Erythroblast (primary cell): ENCODE results near the gene CEP68.

Source experiments
- GATA1 ChIP-seq: IDR thresholded peaks from 2 replicates; pipeline ENCODE4 v1.6.1; 2011; ENCODE audit warnings: low read depth, mild to moderate bottlenecking, control low read depth, low read length, moderate library complexity
- POLR2A ChIP-seq: IDR thresholded peaks from 2 replicates; pipeline ENCODE4 v1.6.1; 2011; ENCODE audit warnings: mild to moderate bottlenecking, low read length

- TF ChIP-seq POLR2A (no peak), GATA1 (no peak)
Measured at GRCh38 chr2:65040400-65041261, 15.6 kb upstream of the CEP68 start.
